Dedifferentiated amniotic fluid mesenchymal stem cell (primary cell): Measurements from ENCODE around the gene FAM187B.

Source experiments
- DNase-seq: peaks from one replicate; pipeline ENCODE4 v3.0.0-alpha.2; 2016; ENCODE audit errors: extremely low spot score

FAM187B gene

DNA sequence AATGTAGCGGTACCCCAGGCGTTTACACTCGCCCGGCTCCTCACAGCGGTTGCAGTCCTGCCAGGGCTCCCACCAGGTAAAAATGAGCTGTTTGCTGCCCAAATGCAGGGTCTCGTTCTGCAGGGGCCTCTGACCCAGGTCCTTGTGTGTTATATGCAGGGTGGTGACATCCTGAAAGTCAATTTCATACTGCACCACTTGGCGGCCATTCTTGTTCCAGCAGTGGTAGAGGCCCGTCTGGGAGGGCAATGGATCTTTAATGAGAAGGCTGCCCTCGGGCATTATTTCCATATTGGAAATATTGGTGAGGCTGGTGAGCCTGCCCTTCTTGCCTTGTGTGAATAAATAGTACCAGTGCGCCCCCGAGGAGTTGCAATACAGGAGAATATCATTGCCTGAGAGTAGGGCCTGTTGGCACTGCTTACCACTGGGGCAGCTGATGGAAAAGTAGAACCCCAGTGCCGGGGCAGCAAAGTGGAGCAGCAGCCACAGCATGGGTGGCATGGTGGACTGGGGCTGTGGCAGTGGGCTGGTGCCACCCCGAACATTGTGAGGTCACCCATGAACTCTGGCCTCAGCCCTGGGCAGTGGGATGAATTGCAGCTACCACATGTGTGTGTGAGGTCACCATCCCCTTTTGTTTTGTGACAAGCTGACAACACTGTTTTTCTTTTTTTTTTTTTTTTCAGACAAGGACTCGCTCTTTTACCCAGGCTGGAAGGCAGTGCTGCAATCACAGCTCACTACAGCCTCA lies at the start of gene FAM187B:
Gene FAM187B (minus strand): TSS at position 563 of the 754 bp plus-strand sequence. CDS start 59 bp downstream, at position 504.
- DNase-seq, result no peak

DNA sequence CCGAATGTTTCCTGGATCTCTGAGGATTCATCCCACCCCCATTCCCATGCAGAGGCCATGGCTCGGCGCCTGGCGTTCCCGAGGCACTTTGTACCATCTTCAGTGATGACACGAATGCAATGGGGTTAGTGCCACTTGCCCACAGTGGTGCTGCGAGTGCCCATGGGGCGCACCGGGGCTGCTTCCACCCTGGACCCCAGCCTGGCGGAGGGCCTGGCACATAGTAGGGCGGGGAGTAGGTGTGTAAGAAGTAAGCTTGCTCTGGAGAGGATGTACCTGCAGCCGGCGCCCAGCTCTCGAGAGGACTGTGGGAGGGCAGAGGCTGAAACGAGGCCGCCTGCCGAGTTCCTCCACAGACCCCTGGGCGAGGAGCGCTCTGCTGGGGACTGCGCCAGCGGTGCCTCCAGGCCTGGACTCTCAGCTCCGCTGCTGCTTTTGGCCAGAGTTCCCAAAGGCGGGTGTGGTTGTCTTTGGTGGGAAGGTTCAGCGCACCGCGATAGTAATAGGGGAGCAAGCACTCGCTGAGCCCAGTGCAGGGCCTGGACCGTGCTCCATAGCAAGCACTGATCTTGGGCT lies 48.3 kb upstream of the FAM187B start:
- DNase-seq, result no peak

DNA sequence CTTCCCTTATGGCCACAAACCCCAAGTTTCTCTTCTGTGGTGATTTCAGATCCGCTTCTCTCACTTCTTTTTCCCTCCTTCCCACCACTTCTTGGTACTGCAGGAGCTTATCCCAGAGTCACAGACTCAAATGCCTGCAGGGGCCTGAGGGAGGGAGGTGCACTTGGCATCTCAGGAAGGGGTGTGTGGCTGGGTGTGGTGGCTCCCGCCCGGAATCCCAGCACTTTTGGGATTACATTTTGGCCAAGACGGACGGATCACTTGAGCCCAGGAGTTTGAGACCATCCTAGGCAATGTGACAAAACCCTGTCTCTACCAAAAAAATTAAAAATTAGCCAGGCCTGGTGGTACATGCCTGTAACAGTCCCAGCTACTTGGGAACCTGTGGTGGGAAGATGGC lies 45.8 kb upstream of the FAM187B start:
- no peak for DNase-seq

DNA sequence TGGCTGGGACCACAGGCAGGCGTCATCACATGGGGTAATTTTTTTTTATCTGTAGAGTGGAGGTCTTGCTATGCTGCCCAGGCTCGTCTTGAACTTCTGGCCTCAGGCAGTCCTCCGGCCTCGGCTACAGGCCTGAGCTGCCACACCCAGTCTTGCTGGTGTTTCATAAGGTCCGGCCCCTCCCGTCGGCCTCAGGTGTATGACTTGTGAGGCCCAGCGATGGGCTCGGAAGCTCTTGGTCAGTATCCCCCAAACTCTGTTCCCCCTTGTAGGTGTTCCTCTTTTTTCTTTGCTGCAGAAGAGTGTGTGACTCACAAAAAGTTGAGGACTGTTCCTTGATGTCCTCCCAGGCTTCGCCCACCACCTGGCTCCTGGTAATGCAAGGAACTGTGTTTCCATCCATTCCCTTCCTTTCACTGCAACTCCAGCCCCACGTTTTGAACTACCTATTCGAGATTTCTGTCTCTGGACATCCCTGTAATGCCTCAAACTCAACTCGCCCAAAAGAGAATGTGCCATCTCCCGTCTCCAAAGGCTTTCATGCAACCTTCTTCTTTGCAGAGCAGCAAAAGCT lies 45.2 kb upstream of the FAM187B start:
- DNase-seq, result no peak

DNA sequence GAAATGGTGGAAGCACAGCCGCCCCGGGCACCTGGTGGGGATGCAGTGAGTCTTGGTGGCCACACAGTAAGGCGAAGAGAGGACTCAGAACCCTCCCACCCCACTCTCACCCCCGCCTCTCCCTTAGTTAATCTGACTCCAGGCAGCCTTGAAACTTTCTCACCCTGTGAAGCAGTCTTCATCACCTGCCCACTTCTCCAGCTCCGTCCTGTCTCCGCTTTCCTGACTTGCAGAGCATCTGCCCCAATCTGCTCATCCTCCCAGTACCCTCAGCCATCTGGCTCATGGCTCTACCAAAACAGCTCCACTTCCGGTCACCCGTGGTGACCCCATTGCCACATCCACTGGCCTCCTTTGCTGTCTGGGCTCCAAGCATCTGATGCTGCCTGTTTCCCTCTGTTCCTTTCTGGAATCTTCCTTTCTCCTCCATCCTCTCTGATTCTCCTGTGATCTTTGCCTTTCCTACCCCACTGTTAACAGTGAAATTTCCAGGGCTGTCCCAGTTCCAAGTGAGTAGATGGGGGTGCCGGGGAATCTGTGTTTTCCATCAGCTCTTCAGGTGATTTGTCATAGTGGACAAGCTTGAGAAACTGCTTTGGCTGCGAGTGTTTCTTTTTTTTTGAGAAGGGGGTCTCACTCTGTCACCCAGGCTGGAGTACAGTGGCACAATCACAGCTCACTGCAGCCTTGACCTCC lies 44.6 kb upstream of the FAM187B start:
- no peak for DNase-seq

DNA sequence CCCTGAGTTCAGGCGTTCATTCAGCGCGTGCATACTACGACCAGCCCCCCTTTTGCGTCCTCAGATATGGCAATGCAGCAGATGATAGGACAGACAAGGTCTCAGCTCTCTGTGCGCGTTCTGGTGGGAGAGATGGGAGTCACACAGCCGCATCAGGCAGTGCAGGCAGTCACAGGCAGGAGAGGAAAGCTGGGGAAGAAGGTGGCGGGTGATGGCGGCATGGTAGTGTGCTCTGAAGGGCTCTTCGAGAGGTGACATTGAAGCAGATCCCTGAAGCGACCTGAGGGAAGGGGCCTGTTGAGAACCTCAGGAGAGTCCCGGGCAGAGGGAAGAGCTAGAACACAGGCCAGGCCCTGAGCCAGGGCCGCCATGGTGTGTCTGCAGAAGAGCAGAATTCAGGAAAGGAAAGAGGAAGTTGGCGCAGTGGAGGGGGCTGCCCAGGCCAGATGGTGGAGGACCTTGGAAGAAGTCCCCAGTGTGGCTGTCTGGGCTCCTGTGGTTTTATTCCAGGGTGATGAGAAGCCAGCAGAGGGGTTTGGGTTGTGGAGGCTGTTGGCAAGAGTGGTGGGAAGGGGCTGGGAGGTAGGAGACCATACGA lies 43.7 kb upstream of the FAM187B start:
- DNase-seq, result no peak

DNA sequence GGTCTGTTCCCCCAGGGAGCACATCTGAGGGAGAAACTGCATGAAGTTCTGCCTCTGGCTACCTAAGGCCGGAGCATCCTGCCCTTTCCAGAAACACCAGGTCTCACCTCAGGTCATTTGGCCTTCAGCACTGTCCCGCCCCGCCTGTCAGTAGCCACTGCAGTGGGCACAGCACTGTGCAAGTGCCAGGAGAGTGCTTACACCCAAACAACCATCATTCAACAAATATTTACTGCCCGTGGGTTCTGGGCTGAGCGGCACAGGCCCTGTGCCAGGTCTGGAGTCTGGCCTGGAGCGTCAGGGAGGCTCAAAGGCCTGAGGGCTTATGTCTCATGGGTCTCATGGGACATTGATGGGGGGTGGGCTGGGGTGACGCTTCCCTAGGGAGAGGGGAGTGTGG lies 43.0 kb upstream of the FAM187B start:
- DNase-seq, result no peak

DNA sequence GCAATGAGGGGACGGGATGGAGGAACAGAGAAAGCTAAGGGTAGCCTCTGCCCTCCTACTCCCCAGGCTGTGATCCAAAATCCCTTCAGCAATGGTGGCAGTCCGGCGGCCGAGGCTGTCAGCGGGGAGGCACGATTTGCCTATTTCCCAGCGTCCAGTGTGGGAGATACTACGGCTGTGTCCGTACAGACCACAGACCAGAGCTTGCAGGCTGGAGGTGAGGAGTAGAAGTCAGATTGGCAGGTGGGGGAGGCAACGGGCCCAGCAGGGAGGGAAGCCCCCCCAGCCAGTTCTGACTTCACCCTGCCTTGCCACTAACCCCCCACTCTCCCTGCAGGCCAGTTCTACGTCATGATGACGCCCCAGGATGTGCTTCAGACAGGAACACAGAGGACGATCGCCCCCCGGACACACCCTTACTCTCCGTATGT lies 41.9 kb upstream of the FAM187B start:
- no peak for DNase-seq

DNA sequence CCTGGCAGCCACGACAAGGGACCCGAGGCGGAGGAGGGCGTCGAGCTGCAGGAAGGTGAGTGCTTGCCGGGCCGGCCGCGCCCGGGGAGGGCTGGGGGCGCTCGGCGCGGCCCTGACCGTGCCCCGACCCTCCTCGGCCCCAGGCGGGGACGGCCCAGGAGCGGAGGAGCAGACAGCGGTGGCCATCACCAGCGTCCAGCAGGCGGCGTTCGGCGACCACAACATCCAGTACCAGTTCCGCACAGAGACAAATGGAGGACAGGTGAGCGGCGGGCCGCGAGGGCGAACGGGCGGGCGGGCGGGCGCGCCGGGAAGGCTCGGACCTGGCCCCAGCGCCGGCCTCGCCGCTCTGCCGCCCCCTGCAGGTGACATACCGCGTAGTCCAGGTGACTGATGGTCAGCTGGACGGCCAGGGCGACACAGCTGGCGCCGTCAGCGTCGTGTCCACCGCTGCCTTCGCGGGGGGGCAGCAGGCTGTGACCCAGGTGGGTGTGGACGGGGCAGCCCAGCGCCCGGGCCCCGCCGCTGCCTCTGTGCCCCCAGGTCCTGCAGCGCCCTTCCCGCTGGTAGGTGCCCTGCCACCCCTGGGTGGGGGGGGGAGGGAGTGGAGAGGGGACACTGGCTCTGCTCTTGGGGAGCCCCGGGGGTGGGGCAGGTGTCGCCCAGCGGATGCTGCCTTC lies 41.0 kb upstream of the FAM187B start:
- peak; percentile 47 for DNase-seq

DNA sequence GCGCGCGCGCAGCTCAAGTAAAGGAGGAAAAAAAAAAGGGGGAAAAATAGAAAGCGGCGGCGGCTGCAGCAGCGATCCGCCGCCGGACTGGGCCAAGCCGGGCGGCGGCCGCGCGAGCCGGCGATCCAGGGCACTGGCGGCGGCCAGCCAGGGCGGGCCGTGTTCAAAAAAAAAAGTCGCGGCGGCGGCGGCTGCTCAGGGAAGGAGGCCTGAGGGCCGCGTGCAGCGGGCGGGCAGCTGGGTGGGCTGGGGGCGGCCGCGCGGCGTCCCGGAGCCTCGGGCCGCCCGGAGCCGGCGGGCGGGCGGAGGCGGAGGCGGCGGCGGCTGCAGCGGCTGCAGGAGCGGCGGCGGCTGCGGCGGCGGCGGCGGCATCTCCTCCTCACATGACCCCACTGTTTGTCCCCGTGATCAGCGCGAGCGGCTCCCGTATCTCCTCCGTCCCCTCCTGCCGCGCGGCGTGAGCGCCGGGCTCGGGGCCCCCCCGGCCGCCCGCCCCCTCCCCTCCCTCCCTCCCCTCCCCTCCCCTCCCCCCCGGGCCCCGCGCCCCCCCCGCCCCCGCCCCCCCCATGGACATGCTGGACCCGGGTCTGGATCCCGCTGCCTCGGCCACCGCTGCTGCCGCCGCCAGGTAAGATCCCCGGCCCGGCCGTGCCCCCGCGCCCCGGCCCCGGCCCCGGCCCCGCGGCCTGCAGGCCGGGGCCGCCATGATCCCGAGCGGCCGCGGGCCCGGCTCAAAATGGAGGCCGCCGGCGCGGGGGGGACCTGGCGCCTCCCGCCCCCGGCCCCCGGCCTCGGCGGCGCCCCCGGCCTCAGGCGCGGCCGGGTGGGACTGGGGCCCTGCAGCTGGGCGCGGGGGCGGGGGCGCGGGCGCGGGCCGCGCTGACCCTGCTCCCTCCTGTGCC lies 40.2 kb upstream of the FAM187B start, which contains the start of gene USF2:
Gene USF2 (plus strand): TSS at position 427 of the 902 bp plus-strand sequence. CDS start 140 bp downstream, at position 567.
- peak; percentile 52 for DNase-seq

DNA sequence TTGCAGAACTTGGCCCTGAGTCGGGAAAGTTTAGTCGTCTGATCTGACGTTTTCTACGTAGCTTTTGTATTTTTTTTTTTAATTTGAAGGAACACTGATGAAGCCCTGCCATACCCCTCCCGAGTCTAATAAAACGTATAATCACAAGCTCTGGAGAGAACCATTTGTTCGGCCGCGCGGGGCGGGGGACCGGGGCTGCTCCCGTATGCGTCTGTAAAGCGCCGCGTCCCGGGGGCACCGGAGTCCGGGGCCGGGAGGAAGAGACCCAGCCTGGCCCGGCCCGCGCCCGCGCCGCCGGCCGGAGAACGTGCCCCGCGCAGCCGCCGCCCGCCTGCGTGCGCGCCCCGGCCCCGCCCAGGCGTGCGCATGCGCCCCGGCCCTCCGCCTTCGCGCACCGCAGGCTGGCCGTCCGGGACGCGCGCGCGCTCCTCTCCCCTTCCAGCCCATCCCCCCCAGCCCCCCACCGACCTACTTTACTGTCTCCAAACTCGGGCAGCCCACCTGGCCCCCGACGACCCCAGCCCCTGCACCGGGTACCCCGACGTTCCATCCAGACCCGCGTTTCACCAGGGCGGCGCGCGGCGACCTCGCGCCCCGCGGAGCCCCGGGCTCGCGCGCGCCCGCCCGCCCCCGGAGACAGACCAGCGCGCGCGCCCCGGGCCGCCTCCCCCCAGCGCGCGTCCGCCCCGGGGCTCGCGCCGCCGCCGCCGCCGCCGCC lies 39.4 kb upstream of the FAM187B start:
- DNase-seq, result peak; percentile 43

DNA sequence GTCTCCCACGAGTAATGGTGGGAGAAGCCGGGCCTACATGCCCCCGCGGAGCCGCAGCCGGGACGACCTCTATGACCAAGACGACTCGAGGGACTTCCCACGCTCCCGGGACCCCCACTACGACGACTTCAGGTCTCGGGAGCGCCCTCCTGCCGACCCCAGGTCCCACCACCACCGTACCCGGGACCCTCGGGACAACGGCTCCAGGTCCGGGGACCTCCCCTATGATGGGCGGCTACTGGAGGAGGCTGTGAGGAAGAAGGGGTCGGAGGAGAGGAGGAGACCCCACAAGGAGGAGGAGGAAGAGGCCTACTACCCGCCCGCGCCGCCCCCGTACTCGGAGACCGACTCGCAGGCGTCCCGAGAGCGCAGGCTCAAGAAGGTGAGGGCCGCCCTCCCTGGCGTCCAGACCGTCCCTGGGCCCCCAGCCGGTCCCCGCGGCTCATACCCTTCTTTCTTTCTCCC lies 38.8 kb upstream of the FAM187B start:
- DNase-seq, result peak; percentile 24

DNA sequence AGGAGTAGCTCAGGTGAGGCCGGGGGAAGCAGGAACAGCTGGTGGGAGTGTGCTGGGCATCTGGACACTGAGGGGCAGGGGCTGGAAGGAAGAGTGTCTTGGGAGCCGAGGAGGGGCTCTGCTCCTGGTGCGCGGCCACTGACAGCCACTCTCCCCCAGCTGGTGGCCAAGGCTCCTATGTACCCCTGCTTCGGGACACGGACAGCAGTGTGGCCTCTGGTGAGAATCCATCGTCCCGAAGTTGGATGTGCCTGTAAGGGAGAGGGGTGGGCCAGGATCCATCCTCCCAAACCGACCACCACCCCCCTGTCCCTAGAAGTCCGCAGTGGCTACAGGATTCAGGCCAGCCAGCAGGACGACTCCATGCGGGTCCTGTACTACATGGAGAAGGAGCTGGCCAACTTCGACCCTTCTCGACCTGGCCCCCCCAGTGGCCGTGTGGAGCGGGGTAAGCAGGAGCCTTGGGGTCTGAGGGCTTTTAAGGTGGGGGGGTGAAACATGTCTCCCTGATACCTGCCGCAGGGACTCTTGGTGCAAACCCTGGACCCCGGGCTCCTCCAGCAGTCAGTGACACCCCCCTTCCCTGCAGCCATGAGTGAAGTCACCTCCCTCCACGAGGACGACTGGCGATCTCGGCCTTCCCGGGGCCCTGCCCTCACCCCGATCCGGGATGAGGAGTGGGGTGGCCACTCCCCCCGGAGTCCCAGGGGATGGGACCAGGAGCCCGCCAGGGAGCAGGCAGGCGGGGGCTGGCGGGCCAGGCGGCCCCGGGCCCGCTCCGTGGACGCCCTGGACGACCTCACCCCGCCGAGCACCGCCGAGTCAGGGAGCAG lies 38.2 kb upstream of the FAM187B start:
- no peak for DNase-seq

DNA sequence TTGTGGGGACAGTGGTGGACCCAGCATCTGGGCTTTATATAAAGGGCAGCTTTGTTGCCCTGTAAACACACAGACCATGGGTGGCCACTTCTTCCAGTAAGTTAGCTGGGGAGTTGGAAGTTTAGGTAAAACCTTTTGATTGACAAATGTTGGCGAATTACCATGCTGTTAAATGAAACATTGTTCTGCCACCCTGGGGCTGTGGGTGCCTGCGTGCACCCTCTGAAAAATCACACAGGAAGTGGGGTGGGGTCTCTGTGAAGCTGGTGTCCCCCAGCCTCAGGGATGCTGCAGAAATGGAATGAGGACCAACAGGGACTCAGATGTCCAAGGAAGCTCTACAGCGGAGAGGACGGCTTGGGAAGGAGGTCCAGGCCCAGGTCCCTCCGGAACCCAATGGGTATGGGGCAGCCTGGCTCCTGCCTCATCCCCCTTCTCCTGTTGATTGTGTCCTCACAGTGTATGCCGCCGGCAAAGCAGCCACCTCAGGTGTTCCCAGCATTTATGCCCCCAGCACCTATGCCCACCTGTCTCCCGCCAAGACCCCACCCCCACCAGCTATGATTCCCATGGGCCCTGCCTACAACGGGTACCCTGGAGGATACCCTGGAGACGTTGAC lies 37.5 kb upstream of the FAM187B start:
- no peak for DNase-seq

DNA sequence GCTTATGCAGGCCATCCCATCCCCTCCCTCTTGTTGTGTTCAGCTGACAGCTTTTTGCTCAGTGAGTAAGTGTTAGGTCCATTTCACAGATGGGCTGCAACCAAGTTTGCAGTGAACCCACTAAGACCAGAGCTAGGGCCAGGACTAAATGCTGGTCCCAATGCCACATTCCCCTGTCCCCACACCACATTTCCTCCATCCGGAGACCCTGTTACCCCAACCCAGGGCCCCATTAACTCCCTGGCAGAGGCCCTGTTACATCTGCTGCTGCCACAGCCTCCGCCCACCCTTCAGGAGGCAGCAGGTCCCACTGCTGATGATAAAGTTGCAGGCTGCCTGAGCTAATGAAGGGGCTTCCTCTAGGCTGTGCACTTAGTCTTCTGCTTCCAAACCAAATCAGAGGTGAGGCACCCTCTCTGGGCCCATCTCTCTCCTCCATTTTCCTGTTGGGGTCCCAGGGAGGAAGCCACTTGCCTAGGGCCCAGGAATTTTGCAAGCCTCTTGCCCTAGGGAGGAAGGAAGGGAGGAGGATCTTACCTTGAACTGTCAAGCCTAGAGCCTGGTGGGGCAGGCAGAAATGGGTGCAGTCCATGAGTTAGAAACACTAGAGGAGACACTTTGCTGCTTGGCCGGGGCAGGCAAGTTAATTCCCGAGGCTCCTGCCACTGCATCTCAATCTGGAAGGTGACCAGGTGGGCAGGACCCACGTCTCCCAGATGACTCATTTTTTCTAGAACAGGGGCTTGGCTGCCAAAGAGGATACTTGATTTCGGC lies 36.8 kb upstream of the FAM187B start:
- DNase-seq, result no peak

DNA sequence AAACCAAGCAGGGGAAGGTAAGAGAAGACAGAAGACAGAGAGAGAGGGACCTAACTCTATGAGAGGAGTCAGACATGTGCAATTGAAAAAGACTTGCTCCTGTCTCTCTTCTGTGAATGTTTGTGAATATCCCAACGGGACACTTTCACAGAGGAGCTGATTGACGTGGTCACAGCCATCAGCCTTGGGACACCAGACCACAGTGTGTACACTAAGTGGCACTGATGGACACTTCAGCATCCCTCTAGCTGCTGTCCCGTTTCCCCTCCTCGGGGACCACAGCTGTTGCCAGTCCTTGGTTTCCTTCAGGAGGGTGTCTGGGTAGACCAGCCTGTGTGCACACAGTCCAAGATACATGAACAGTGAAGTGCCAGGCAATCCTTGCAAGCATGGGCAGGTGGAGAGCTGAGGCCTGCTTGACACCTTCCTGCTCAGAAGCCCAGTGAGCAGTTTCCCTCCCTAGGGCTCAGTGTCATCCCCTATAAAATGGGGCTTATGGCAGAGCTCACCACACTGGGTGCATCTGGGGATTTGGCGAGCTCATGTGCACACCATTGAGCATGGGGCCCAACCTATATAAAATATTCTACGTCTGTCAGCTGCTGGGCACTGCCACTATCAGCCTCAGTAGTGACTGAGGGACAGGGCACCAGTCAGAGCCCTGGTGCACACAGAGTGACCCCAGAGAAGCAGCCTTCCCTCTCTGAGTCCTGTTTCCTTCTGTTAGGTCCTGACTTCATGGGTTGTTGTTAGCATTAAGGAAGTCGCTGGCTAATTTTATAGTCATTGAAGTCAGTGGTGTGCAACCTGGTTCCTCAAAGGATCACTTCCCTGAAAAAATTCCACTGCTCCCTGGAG lies 36.0 kb upstream of the FAM187B start:
- DNase-seq, result no peak
